Measurements from ENCODE around the gene ARHGEF16. TPM values are rescaled to one million over a fixed set of nuclear protein-coding genes. Genes with fewer than 3 reads are reported as not detected.

ARHGEF16 gene
- total RNA-seq, 4 donors from 2014 or later: 0.17 to 19.6 (median 2.0) TPM

DNA sequence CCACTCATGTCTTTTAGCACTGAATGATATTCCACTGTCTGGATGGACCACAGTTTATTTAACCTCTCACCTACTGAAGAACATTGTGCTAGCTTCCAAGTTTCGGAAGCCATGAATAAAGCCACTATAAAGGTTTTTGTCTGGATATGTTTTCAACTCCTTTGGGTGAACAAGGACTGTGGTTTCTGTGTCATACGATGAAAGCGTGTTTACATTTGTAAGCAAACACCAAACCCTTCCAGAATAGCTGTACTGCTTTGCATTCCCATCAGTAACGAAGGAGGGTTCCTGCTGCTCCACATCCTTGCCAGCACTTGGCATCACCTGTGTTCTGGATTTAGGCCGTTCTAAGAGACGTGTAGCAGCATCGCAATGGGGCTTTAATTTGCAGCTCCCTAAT, 10.7 kb upstream of the ARHGEF16 start:
- TF ChIP-seq, protein P1, sequence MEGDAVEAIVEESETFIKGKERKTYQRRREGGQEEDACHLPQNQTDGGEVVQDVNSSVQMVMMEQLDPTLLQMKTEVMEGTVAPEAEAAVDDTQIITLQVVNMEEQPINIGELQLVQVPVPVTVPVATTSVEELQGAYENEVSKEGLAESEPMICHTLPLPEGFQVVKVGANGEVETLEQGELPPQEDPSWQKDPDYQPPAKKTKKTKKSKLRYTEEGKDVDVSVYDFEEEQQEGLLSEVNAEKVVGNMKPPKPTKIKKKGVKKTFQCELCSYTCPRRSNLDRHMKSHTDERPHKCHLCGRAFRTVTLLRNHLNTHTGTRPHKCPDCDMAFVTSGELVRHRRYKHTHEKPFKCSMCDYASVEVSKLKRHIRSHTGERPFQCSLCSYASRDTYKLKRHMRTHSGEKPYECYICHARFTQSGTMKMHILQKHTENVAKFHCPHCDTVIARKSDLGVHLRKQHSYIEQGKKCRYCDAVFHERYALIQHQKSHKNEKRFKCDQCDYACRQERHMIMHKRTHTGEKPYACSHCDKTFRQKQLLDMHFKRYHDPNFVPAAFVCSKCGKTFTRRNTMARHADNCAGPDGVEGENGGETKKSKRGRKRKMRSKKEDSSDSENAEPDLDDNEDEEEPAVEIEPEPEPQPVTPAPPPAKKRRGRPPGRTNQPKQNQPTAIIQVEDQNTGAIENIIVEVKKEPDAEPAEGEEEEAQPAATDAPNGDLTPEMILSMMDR (IDR thresholded peaks at IDR 0.05; ENCODE audit: low read depth): no peak

DNA sequence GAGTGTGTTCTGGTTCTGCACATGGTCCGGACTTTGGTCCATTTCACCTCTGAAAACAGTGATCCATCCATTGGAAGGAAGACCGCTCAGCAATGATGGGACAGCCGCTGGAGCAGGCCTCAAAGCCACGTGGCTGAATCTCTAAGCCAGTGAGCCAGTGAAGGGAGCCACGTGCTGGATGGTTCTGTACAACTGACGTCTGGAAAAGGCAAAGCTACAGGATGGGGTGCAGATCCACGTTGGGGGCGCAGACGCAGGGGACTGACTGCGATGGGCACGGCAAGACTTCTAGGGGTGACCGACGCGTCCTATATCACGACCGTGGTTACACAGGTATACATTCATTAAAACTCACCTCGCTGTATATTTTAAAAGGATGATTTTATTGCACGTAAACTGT, 10.2 kb upstream of the ARHGEF16 start:
- TF ChIP-seq, protein P1 (IDR thresholded peaks at IDR 0.05; ENCODE audit: low read depth): no peak

DNA sequence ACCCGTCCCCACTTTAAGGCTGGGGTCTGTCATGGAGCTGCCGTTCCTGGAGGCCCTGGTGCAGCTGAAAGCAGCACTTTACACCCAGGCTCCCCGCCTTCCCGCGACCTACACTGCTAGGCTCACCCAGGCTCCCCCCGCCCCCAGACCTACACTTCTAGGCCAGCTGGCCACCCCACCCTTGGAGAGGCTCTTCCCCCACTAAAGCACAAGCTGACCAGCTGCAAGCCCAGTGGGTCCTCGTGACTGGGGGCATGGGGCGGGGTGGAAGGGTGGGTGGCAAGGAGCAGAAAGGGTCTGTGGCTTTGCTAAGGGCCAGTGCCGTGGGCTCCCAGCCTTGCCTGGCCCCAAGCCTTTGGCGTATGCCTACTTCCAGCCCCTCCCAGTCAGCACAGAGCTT, 9.7 kb upstream of the ARHGEF16 start:
- TF ChIP-seq, protein P1 (IDR thresholded peaks at IDR 0.05; ENCODE audit: low read depth): no peak

DNA sequence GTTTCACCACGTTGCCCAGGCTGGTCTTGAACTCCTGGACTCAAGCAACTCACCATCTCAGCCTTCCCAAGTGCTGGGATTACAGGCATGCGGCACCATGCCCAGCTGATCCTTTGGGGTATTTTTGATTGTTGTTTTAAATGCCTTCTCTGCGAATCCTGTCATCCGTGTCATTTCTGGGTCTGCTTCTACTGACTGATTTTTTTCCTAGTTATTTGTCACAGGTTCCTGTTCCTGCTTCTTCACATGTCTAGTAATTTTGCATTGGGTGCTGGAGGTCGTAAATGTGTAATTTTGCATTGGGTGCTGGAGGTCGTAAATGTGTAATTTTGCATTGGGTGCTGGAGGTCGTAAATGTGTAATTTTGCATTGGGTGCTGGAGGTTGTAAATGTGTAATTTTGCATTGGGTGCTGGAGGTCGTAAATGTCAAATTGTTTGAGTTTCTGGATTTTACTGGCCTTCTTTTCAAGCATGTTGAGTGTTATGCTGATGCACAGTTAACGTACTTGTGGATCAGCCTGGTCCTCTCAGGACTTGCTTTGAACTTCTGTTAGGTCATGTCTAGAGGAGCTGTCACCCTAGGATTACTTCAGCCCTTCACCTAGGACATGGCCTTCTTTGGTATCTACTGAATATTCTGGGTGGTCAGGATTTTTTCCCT, 4.1 kb upstream of the ARHGEF16 start:
- TF ChIP-seq, protein P1 (IDR thresholded peaks at IDR 0.05; ENCODE audit: low read depth): no peak

DNA sequence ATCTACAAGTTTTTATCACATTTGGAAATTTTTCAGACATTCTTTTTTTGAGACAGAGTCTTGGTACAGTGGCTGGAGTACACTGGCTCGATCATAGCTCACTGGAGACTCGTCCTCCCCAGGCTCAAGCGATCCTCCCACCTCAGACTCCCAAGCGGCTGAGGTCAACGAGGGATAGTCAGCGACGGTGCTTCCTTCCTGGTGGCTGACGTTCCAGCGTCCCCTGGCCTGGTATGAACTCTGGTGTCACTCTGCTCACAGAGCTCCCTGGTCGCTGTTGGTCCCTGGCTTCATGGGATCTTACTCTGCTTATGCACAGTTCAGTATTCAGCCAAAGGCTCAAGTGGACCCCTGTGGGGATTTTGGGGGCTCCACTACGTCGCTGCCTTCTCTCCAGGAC, 3.5 kb upstream of the ARHGEF16 start:
- TF ChIP-seq, protein P1 (IDR thresholded peaks at IDR 0.05; ENCODE audit: low read depth): no peak

DNA sequence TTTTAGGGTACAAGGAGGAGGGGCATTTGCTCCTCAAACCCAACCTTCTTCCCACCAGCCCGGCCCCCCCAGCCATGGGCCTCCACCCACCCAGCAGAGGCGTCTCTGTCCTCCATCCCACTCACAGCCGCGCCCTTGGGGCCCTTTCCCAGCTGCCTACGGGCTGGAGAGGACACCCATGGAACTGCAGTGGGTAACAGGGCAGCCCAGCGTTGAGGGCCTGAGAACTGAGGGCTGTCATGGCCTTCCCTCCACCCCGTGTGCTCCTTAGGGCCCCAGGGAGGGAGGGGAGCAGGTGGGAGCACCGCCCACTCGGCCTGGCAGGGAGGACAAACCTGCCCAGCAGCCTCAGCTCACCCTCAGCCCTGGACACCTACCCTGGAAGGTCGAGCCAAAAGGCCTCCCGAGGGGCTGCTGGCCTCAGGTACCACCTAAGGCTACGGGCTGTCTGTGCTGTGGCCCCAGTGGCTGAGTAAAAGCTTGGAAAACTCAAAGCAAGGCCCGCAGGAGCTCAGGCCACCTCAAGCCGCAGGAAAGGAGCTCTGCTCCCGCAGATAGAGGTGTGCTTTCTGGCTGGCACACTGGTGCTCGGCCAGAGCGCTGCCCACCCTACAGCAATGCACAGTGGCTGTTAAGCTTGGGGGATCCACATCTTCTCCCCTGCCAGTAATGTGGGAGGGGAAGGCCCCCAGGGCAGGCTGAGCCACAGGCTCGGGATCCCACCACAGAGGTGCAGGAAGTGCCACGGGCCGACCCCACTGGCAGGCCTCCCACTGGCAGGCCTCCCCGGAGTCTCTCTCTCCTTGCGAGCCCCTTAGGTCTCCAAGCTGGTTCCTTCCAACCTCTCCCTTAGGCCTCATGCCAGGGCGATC, 2.2 kb upstream of the ARHGEF16 start:
- TF ChIP-seq, protein P1 (IDR thresholded peaks at IDR 0.05; ENCODE audit: low read depth): no peak

DNA sequence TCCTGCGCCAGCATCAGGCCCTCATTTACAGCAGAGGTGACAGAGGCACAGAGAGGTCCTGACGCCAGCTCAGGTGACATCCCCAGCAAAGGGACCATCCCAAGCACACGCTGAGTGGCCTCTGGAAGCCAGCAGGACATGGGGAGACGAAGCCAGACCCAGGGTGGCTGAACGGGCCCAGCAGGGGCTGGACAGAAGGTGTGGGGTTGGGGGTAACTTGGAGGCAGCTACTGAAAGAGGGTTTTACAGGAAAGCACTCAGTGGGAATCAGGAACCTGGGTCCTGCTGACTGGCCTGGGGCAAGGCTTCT, 1.6 kb upstream of the ARHGEF16 start:
- TF ChIP-seq, protein P1 (IDR thresholded peaks at IDR 0.05; ENCODE audit: low read depth): no peak

Measured in subcutaneous adipose tissue (tissue), 4 donors.